ENCODE data around the gene SLC19A1.
"Not testable (repeated sequence)": the region's sequence is repeated elsewhere in the genome, so short reads cannot be mapped to it uniquely, and the experiment has no call there.

Gene SLC19A1

DNA sequence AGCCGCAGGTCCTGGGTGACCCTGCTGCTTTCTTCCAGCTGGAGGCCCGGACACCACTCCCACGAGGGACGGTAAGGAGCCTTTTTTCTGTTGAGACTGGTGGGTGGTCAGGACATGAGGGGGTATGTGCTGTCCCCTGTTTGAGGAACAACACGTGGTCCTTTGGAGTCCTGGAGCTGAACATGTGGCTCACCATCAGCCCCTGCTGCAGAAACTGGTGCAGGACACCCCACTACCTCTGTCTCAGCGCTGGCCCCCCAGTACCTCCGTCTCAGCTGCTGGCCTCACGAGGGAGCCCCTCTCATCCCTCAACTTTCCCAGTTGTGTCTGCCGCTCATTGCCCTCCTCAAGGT is 34.7 kb downstream of the SLC19A1 start:
- no peak overlapping the region for H3K4me3 ChIP-seq (ENCODE audit: low read length)
- peaks cover 18% of the 10 kb centered on the region for H3K36me3 ChIP-seq (ENCODE audit: insufficient read depth, low read depth, low read length)
- H3K4me1 ChIP-seq (ENCODE audit: insufficient read depth, low read length) = no peaks in the 10 kb centered on the region
- no peaks in the 10 kb centered on the region for H3K27me3 ChIP-seq (ENCODE audit: insufficient read depth, low read length)
- H3K27ac ChIP-seq (ENCODE audit: low read length) = no peak overlapping the region
- H3K9me3 ChIP-seq (ENCODE audit: insufficient read depth, low read depth, low read length) = no peaks in the 10 kb centered on the region
- H3K9ac ChIP-seq (ENCODE audit: low read depth, low read length) = no peak overlapping the region

DNA sequence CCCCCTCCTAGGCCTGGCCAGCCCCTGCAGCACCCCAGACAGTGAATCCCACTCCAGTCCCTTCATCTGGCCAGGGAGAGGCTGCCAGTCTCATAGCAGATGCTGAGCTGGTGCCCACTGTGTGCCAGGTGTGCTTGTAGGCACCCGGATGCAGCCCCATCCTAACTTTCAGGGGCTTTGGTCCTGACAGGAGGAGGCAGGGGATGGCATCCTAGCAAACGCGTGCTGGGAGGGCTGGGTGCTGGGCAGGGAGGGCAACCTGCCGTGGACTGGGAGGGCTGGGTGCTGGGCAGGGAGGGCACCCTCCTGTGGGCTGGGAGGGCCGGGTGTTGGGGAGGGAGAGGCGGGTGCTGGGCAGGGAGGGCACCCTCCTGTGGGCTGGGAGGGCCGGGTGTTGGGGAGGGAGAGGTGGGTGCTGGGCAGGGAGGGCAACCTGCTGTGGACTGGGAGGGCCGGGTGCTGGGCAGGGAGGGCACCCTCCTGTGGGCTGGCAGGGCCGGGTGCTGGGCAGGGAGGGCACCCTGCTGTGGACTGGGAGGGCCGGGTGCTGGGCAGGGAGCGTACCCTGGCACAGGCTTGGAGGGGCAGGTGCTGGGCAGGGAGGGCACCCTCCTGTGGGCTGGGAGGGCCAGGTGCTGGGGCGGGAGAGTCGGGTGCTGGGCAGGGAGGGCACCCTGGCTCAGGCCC is 35.3 kb downstream of the SLC19A1 start:
- no peaks in the 10 kb centered on the region for H3K27me3 ChIP-seq (ENCODE audit: insufficient read depth, low read length)
- peaks cover 15% of the 10 kb centered on the region for H3K36me3 ChIP-seq (ENCODE audit: insufficient read depth, low read depth, low read length)
- H3K4me3 ChIP-seq (ENCODE audit: low read length) = no peak overlapping the region
- H3K4me1 ChIP-seq (ENCODE audit: insufficient read depth, low read length) = no peaks in the 10 kb centered on the region
- H3K9ac ChIP-seq (ENCODE audit: low read depth, low read length) = no peak overlapping the region
- H3K27ac ChIP-seq (ENCODE audit: low read length) = no peak overlapping the region
- no peaks in the 10 kb centered on the region for H3K9me3 ChIP-seq (ENCODE audit: insufficient read depth, low read depth, low read length)

DNA sequence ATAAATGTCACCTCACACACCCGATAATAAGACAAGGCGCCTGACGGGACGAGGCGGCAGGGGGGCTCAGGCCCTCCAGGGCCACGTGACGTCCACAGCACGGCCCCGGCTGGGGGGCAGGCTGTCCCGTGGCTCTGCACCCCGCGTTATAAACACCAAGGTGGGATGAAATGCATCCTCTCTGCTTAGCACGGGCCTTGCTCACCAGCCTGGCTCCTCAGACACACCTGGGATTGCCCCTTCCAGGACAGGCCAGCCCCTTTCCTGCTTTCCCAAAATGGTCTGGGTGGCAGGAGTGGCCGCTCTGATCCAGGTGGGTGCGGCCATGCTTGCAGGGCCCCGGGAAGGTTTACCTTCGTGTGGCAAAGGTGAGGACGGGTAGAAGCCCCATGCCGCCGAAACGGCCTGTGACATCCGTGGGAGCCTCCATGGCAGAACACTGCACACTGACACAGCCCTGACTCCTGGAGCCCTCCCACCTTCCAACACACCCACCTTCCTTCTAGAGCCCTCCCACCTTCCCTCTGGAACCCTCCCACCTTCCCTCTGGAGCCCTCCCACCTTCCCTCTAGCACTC is 35.9 kb downstream of the SLC19A1 start:
- Histone ChIP-seq H3K27ac (ENCODE audit: low read length) (no peak overlapping the region), H3K4me3 (ENCODE audit: low read length) (no peak overlapping the region), H3K9ac (ENCODE audit: low read depth, low read length) (no peak overlapping the region), H3K4me1 (ENCODE audit: insufficient read depth, low read length) (no peaks in the 10 kb centered on the region), H3K9me3 (ENCODE audit: insufficient read depth, low read depth, low read length) (no peaks in the 10 kb centered on the region), H3K36me3 (ENCODE audit: insufficient read depth, low read depth, low read length) (peaks cover 10% of the 10 kb centered on the region), H3K27me3 (ENCODE audit: insufficient read depth, low read length) (no peaks in the 10 kb centered on the region)

DNA sequence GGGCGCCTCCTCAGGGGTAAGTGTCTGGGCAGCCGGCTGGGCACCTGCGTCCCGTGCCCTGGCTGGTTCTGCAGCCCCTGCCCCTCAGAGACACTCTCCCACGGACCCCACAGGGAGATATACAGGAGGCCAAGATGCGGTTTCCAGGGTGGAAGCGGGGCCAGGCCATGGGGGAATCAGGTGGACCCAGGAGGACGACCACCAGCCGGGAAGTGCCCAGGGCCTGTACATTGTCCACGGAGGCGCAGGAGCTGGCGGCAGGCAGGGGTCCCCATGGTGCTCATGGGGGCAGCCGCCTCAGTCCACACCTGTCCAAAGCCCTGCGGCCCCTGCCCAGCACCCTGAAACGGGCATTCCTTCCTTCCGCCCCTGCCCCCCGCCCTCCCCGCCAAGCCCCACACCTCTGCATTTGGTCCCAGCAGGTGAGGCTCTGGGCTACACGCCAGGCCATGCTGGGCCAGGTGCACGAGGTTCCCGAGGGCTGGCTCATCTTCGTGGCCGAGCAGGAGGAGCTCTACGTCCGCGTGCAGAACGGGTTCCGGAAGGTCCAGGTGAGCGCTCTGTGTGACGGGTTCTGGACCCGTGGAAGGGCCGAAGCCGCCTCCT is 36.7 kb downstream of the SLC19A1 start:
- Histone ChIP-seq H3K9ac (ENCODE audit: low read depth, low read length) (no peak overlapping the region), H3K4me1 (ENCODE audit: insufficient read depth, low read length) (no peaks in the 10 kb centered on the region), H3K9me3 (ENCODE audit: insufficient read depth, low read depth, low read length) (no peaks in the 10 kb centered on the region), H3K27ac (ENCODE audit: low read length) (no peak overlapping the region), H3K27me3 (ENCODE audit: insufficient read depth, low read length) (no peaks in the 10 kb centered on the region), H3K36me3 (ENCODE audit: insufficient read depth, low read depth, low read length) (peaks cover 10% of the 10 kb centered on the region), H3K4me3 (ENCODE audit: low read length) (no peak overlapping the region)

DNA sequence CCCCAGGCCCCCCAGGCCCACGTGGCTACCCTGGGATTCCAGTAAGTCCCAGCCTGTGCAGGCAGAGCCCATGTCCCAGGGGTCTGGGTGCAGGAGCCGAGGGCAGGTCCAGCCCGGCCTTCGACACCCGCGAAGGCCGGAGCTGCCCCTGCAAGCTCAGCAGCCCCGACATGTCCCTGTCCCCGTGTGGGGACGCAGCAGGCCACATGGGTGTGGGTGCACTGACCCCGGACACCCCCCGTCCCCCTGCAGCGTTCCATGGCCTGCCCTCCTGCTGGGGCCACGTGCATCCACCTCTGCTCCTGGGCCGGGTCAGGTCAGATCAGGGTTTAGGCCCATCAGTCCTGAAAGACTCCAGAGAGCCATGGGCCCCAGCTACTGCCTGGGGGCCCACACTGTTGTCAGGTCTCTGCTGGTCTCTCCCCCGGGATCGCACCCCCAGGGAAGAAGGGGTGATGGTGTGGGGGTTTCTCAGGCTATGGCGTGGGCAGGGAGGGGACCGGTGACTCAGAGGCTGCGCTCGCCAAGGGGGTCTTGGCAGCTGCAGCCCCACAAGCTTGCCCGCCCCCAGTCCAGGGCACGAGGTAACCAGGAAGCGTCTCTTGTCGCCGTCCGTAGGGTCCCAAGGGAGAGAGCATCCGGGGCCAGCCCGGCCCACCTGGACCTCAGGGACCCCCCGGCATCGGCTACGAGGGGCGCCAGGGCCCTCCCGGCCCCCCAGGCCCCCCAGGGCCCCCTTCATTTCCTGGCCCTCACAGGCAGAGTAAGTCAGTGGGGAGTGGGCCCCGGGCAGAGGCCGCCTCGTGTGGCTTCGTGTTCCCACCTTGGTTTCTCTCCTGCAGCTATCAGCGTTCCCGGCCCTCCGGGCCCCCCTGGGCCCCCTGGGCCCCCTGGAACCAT is 37.5 kb downstream of the SLC19A1 start:
- Histone ChIP-seq H3K9ac (ENCODE audit: low read depth, low read length) (no peak overlapping the region), H3K9me3 (ENCODE audit: insufficient read depth, low read depth, low read length) (no peaks in the 10 kb centered on the region), H3K36me3 (ENCODE audit: insufficient read depth, low read depth, low read length) (peaks cover 10% of the 10 kb centered on the region), H3K27ac (ENCODE audit: low read length) (no peak overlapping the region), H3K27me3 (ENCODE audit: insufficient read depth, low read length) (no peaks in the 10 kb centered on the region), H3K4me3 (ENCODE audit: low read length) (no peak overlapping the region), H3K4me1 (ENCODE audit: insufficient read depth, low read length) (no peaks in the 10 kb centered on the region)

DNA sequence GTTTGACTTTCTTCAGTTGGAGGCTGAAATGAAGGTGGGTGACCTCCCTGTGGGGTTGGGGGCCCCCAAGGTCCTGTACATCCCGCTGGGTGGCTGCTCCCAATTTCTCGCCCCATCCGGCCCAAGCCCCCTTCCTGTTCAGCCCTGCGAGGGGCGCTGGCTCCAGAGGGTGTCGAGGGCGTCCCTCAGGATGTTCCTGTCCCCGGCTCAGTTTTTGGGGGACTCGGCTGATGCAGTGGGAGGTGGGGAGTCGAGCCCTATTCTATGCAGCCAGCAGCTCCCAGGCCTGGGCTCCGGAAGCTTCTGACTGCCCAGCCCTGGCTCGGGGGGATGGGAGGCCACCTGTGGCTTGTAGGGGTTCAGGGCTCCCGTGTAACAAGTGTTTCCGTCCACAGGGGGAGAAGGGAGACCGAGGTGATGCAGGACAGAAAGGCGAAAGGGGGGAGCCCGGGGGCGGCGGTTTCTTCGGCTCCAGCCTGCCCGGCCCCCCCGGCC is 38.2 kb downstream of the SLC19A1 start:
- no peak overlapping the region for H3K27ac ChIP-seq (ENCODE audit: low read length)
- H3K9ac ChIP-seq (ENCODE audit: low read depth, low read length) = no peak overlapping the region
- H3K9me3 ChIP-seq (ENCODE audit: insufficient read depth, low read depth, low read length) = no peaks in the 10 kb centered on the region
- H3K4me1 ChIP-seq (ENCODE audit: insufficient read depth, low read length) = no peaks in the 10 kb centered on the region
- no peaks in the 10 kb centered on the region for H3K27me3 ChIP-seq (ENCODE audit: insufficient read depth, low read length)
- no peak overlapping the region for H3K4me3 ChIP-seq (ENCODE audit: low read length)
- peaks cover 17% of the 10 kb centered on the region for H3K36me3 ChIP-seq (ENCODE audit: insufficient read depth, low read depth, low read length)

DNA sequence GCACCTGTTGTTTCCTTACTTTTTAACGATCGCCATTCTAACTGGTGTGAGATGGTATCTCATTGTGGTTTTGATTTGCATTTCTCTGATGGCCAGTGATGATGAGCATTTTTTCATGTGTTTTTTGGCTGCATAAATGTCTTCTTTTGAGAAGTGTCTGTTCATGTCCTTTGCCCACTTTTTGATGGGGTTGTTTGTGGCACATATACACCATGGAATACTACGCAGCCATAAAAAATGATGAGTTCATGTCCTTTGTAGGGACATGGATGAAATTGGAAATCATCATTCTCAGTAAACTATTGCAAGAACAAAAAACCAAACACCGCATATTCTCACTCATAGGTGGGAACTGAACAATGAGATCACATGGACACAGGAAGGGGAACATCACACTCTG is 39.0 kb downstream of the SLC19A1 start:
- peaks cover 23% of the 10 kb centered on the region for H3K36me3 ChIP-seq (ENCODE audit: insufficient read depth, low read depth, low read length)
- H3K9me3 ChIP-seq (ENCODE audit: insufficient read depth, low read depth, low read length); H3K4me1 ChIP-seq (ENCODE audit: insufficient read depth, low read length); H3K9ac ChIP-seq (ENCODE audit: low read depth, low read length); H3K27ac ChIP-seq (ENCODE audit: low read length); H3K27me3 ChIP-seq (ENCODE audit: insufficient read depth, low read length); H3K4me3 ChIP-seq (ENCODE audit: low read length): not testable (repeated sequence)

DNA sequence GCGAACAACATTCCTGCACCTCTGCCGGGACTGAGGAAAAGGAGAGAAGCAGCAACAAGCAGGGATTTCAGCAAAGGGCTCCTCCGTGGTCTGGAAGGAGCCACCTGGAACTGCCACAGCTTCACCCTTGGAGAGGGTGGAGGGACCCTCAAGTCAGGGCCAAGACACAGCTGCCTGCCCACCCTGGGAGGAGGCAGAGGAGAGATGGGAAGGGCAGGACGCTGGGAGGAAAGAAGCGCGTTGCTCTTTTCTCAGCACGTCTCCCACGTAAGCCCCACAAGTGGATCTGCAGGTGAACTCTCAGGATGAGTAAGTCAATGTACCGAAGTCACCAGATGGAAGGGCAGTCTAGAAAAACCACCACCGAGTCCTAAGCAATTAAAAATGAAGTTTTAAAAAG is 39.6 kb downstream of the SLC19A1 start:
- Histone ChIP-seq H3K36me3 (ENCODE audit: insufficient read depth, low read depth, low read length) (peaks cover 28% of the 10 kb centered on the region), H3K9ac (ENCODE audit: low read depth, low read length) (no peak overlapping the region)

DNA sequence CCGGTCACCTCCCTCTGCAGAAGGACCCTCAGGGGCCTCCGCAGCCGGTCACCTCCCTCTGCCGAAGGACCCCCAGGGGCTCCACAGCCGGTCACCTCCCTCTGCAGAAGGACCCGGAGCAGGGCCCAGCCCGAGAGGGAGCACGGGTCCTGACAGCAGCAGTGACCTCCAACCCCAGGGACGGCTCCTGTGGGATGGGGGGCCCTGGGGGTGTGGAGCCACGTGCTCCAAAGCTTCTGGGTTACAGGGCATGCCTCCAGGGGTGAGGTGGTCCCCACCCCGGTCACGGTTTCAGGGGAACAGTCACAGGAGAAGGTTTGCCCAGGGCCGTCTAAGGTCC is 40.3 kb downstream of the SLC19A1 start:
- Histone ChIP-seq H3K9ac (ENCODE audit: low read depth, low read length) (no peak overlapping the region), H3K9me3 (ENCODE audit: insufficient read depth, low read depth, low read length) (no peaks in the 10 kb centered on the region), H3K4me3 (ENCODE audit: low read length) (no peak overlapping the region), H3K27ac (ENCODE audit: low read length) (no peak overlapping the region), H3K27me3 (ENCODE audit: insufficient read depth, low read length) (no peaks in the 10 kb centered on the region), H3K36me3 (ENCODE audit: insufficient read depth, low read depth, low read length) (peaks cover 34% of the 10 kb centered on the region), H3K4me1 (ENCODE audit: insufficient read depth, low read length) (no peaks in the 10 kb centered on the region)

More for the DNA sequence above, 39.6 kb downstream of the SLC19A1 start:
- Histone ChIP-seq H3K27me3 (ENCODE audit: insufficient read depth, low read length) (no peaks in the 10 kb centered on the region), H3K27ac (ENCODE audit: low read length) (no peak overlapping the region), H3K4me1 (ENCODE audit: insufficient read depth, low read length) (no peaks in the 10 kb centered on the region), H3K9me3 (ENCODE audit: insufficient read depth, low read depth, low read length) (no peaks in the 10 kb centered on the region), H3K4me3 (ENCODE audit: low read length) (no peak overlapping the region)

DNA sequence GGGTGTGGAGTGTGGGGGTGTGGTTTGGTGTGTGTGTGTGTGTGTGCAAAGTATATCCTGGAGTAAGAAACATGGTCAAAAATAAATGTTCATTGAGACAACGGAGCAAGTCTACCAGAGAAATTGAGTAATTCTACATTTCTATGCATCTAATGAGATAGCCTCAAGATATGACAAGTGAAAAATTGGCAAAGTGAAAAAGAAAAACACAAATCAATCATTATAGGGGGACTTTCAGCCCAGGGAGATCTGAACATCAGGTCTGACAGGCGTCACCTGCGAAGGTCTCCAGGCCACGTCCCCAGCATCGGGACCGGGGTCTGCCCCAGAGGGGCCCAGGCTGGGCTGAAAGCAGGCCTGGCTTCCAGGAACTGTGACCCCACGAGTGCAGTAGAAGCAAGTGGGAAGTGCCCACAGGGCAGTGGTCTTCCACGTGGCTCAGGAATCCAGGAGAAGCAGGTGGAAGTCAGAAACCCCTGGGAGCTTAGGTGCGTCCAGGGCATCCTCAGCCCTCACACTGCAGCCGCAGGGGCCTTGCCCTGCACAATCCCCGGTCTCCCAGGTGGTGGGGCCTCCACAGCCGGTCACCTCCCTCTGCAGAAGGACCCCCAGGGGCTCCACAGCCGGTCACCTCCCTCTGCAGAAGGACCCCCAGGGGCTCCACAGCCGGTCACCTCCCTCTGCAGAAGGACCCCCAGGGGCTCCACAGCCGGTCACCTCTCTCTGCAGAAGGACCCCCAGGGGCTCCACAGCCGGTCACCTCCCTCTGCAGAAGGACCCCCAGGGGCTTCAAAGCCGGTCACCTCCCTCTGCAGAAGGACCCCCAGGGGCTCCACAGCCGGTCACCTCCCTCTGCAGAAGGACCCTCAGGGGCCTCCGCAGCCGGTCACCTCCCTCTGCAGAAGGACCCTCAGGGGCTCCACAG is 40.9 kb downstream of the SLC19A1 start:
- H3K9ac ChIP-seq (ENCODE audit: low read depth, low read length); H3K4me1 ChIP-seq (ENCODE audit: insufficient read depth, low read length); H3K4me3 ChIP-seq (ENCODE audit: low read length); H3K27ac ChIP-seq (ENCODE audit: low read length); H3K27me3 ChIP-seq (ENCODE audit: insufficient read depth, low read length); H3K9me3 ChIP-seq (ENCODE audit: insufficient read depth, low read depth, low read length): not testable (repeated sequence)
- peaks cover 37% of the 10 kb centered on the region for H3K36me3 ChIP-seq (ENCODE audit: insufficient read depth, low read depth, low read length)

DNA sequence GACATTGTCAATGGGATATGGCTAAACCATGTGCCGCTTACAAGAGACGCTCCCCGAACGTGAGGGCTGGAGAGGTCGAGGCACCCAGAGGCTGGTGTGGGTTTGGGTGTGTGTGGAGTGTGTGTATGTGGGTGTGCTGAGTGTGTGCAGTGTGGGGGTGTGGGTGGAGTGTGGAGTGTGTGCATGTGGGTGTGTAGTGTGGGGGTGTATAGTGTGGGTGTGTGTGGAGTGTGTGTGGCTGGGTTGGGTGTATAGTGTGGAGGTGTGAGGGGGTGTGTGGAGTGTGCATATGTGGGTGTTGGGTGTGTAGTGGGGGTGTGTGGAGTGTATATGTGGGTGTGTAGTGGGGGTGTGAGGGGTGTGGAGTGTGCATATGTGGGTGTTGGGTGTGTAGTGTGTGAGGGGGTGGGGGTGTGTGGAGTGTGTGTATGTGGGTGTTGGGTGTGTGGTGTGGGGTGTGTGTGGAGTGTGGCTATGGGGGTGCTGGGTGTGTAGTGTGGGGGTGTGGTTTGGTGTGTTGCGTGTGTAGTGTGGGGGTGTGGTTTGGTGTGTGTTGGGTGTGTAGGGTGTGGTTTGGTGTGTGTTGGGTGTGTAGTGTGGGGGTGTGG is 42.2 kb downstream of the SLC19A1 start:
- Histone ChIP-seq H3K4me3 (ENCODE audit: low read length) (no peak overlapping the region), H3K36me3 (ENCODE audit: insufficient read depth, low read depth, low read length) (peaks cover 43% of the 10 kb centered on the region), H3K27ac (ENCODE audit: low read length) (no peak overlapping the region), H3K9ac (ENCODE audit: low read depth, low read length) (no peak overlapping the region), H3K27me3 (ENCODE audit: insufficient read depth, low read length) (no peaks in the 10 kb centered on the region), H3K9me3 (ENCODE audit: insufficient read depth, low read depth, low read length) (no peaks in the 10 kb centered on the region), H3K4me1 (ENCODE audit: insufficient read depth, low read length) (no peaks in the 10 kb centered on the region)

All from iPS-20b (cell line).